OCI-LY1 (cell line): ENCODE results near the gene CENPW.

Source experiments
- H2AFZ ChIP-seq: fragments of 200-600 bp; sonication (generic), shearing (Covaris generic); 2 replicates; pipeline ENCODE4 v1.6.0; 2014; ENCODE audit warnings: antibody characterized with exemption, mild to moderate bottlenecking, low read length
- H3F3A ChIP-seq: fragments of 200-600 bp; sonication (generic), shearing (Covaris generic); 2 replicates; pipeline ENCODE4 v1.6.0; 2014; ENCODE audit warnings: mild to moderate bottlenecking, antibody characterized with exemption, low read length, moderate library complexity; ENCODE audit not compliant: insufficient read depth
- H3K27ac ChIP-seq: fragments of 200-600 bp; sonication (generic); 2 replicates; pipeline ENCODE4 v1.5.1; 2014; ENCODE audit warnings: low read length, mixed run types, mild to moderate bottlenecking, low read depth; ENCODE audit not compliant: poor library complexity, severe bottlenecking
- H3K27me3 ChIP-seq: fragments of 200-600 bp; sonication (generic); 2 replicates; pipeline ENCODE4 v1.6.0; 2014; ENCODE audit warnings: antibody characterized with exemption, mild to moderate bottlenecking, low read length, moderate library complexity; ENCODE audit not compliant: insufficient read depth
- H3K36me3 ChIP-seq: fragments of 200-600 bp; sonication (generic); 2 replicates; pipeline ENCODE4 v1.6.1; 2014; ENCODE audit warnings: mild to moderate bottlenecking, antibody characterized with exemption, low read length, moderate library complexity, mixed read lengths; ENCODE audit not compliant: insufficient read depth
- H3K4me1 ChIP-seq: fragments of 200-600 bp; sonication (generic); 2 replicates; pipeline ENCODE4 v1.5.1; 2014; ENCODE audit warnings: mild to moderate bottlenecking, low read length, moderate library complexity; ENCODE audit not compliant: insufficient read depth, severe bottlenecking
- H3K4me2 ChIP-seq: fragments of 200-600 bp; sonication (generic), shearing (Covaris generic); 2 replicates; pipeline ENCODE4 v1.6.1; 2014; ENCODE audit warnings: low read length
- H3K4me3 ChIP-seq: fragments of 200-600 bp; sonication (generic); 2 replicates; pipeline ENCODE4 v1.5.1; 2014; ENCODE audit warnings: low read length, low read depth, mild to moderate bottlenecking, mixed read lengths; ENCODE audit not compliant: poor library complexity, severe bottlenecking
- H3K79me2 ChIP-seq: fragments of 200-600 bp; shearing (Covaris generic); 2 replicates; pipeline ENCODE4 v1.6.1; 2016; ENCODE audit warnings: mixed run types, low read length, mixed read lengths; ENCODE audit not compliant: insufficient read depth
- H3K9ac ChIP-seq: fragments of 200-600 bp; sonication (generic), shearing (Covaris generic); 2 replicates; pipeline ENCODE4 v1.6.1; 2014; ENCODE audit warnings: mild to moderate bottlenecking, low read length, mixed read lengths
- H3K9me2 ChIP-seq: fragments of 200-600 bp; sonication (generic), shearing (Covaris generic); 2 replicates; pipeline ENCODE4 v1.6.1; 2014; ENCODE audit warnings: low read depth, mild to moderate bottlenecking, low read length, mixed read lengths
- H3K9me3 ChIP-seq: fragments of 200-600 bp; shearing (Covaris generic); 2 replicates; pipeline ENCODE4 v1.6.1; 2014; ENCODE audit warnings: low read length, mixed read lengths
- H4K20me1 ChIP-seq: fragments of 200-600 bp; sonication (generic), shearing (Covaris generic); 2 replicates; pipeline ENCODE4 v1.6.0; 2016; ENCODE audit warnings: mild to moderate bottlenecking, low read length; ENCODE audit not compliant: insufficient read depth
- EZH2 ChIP-seq: fragments of 200-600 bp; sonication (generic), shearing (Covaris generic); IDR thresholded peaks from 2 replicates; pipeline ENCODE4 v1.8.0; 2017; ENCODE audit warnings: borderline replicate concordance, mixed run types, mild to moderate bottlenecking, antibody characterized with exemption, low read length, moderate library complexity, mixed read lengths
- TF ChIP-seq, protein P1 (sequence below): fragments of 200-600 bp; sonication (generic), shearing (Covaris generic); IDR thresholded peaks from 2 replicates; pipeline ENCODE4 v1.5.1; 2017; ENCODE audit warnings: mild to moderate bottlenecking, antibody characterized with exemption, low read length, moderate library complexity, mixed read lengths

The CENPW gene

DNA sequence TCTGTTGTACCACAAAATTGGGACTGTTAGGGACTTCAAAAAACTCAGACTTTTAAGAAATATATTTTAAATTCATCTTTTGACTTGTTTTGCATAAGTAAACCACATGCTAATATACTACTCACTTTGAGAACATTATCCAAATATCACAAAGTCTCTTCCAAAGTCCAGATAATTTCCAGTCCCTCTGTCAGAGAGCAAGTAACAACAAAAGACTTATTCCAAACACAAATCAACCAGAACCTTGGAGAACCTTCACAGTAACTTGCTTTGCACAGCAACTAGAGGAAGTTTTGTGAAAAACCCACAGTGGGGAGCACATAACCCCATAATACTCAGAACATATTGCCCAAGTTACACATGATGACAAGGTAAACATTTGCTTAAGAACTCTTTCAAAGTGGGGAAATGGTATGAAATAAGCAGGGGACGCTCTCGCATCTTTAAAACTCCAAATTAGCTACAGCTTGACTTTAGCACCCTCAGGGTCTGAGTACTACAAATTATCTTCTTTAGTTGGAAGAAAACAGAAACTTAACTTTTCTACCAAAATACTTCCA lies 37.8 kb downstream of the CENPW start:
- H3K79me2 ChIP-seq, result no peaks in the 10 kb centered on the region
- no peaks in the 10 kb centered on the region for H3F3A ChIP-seq

DNA sequence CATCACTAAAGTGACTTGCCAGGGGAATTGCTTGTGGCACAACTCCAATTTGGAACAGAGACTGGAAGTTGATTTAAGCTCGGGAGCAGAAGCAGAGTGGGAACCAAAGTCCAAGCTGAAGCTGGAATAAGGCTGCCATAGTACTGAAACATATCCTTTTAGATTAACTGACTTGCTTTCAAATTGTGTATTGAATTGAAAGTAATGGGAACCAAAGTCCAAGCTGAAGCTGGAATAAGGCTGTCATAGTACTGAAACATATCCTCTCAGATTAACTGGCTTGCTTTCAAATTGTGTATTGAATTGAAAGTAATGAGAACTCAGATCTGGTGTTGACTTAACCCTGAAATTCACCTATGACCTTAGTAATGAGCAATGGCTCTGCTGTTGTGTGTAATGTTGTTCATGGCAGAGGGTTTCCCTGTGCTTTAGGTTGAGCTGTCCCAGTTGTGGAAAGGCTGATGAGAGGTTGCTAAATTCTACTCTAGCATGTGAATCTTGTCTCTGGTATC lies 40.2 kb downstream of the CENPW start:
- H3K9ac ChIP-seq, result no peak overlapping the region
- H3K79me2 ChIP-seq, result no peaks in the 10 kb centered on the region
- TF ChIP-seq, protein P1, sequence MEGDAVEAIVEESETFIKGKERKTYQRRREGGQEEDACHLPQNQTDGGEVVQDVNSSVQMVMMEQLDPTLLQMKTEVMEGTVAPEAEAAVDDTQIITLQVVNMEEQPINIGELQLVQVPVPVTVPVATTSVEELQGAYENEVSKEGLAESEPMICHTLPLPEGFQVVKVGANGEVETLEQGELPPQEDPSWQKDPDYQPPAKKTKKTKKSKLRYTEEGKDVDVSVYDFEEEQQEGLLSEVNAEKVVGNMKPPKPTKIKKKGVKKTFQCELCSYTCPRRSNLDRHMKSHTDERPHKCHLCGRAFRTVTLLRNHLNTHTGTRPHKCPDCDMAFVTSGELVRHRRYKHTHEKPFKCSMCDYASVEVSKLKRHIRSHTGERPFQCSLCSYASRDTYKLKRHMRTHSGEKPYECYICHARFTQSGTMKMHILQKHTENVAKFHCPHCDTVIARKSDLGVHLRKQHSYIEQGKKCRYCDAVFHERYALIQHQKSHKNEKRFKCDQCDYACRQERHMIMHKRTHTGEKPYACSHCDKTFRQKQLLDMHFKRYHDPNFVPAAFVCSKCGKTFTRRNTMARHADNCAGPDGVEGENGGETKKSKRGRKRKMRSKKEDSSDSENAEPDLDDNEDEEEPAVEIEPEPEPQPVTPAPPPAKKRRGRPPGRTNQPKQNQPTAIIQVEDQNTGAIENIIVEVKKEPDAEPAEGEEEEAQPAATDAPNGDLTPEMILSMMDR, result no peak
- H3F3A ChIP-seq, result no peaks in the 10 kb centered on the region
- H3K27me3 ChIP-seq, result no peaks in the 10 kb centered on the region
- H4K20me1 ChIP-seq, result no peaks in the 10 kb centered on the region
- H3K9me2 ChIP-seq, result no peaks in the 10 kb centered on the region
- no peak overlapping the region for H2AFZ ChIP-seq
- no peak overlapping the region for H3K4me2 ChIP-seq
- H3K27ac ChIP-seq, result no peak overlapping the region
- no peaks in the 10 kb centered on the region for H3K4me1 ChIP-seq
- no peaks in the 10 kb centered on the region for H3K36me3 ChIP-seq
- no peak overlapping the region for H3K4me3 ChIP-seq
- H3K9me3 ChIP-seq, result no peaks in the 10 kb centered on the region

More for the DNA sequence above, 37.8 kb downstream of the CENPW start:
- no peaks in the 10 kb centered on the region for H3K4me1 ChIP-seq
- no peak overlapping the region for H3K9ac ChIP-seq
- no peaks in the 10 kb centered on the region for H3K9me2 ChIP-seq
- H3K4me2 ChIP-seq, result no peak overlapping the region
- no peaks in the 10 kb centered on the region for H4K20me1 ChIP-seq
- H3K27ac ChIP-seq, result no peak overlapping the region
- TF ChIP-seq, protein P1, result no peak
- no peak for TF ChIP-seq EZH2
- H3K27me3 ChIP-seq, result no peaks in the 10 kb centered on the region
- H2AFZ ChIP-seq, result no peak overlapping the region
- no peak overlapping the region for H3K4me3 ChIP-seq
- 0 out of 2 replicates have a peak, but pooled peaks cover under 1% of the 10 kb centered on the region for H3K36me3 ChIP-seq
- H3K9me3 ChIP-seq, result 0 out of 2 replicates have a peak, but pooled peaks cover 2% of the 10 kb centered on the region

DNA sequence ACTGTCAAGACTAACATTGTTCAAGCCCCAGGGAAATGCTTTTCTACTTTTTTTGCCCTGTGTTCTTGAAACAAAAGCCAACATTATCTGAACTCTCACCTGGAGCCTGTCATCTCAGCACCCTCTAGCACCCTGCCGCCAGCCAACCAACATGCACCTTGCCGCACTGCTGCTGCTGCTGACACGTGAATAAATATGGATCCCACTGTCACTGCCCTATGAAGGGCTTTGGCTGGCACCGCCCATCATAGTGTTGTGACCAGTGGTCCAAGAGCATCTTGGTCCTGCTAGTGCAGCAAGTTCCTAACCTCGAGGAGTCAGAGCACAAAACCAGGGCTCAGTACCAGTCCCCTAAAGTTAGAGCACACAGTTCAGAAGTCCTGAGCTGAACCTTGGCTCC lies 41.6 kb downstream of the CENPW start:
- no peaks in the 10 kb centered on the region for H3K9me2 ChIP-seq

More for the DNA sequence above, 41.6 kb downstream of the CENPW start:
- no peak overlapping the region for H3K27ac ChIP-seq
- no peaks in the 10 kb centered on the region for H4K20me1 ChIP-seq
- no peaks in the 10 kb centered on the region for H3K79me2 ChIP-seq
- H3K4me1 ChIP-seq, result no peaks in the 10 kb centered on the region
- H3K4me3 ChIP-seq, result no peak overlapping the region
- TF ChIP-seq, protein P1, result no peak
- no peak for TF ChIP-seq EZH2
- no peak overlapping the region for H3K4me2 ChIP-seq
- H3K9me3 ChIP-seq, result no peaks in the 10 kb centered on the region
- H3F3A ChIP-seq, result no peaks in the 10 kb centered on the region
- no peak overlapping the region for H3K9ac ChIP-seq
- H3K27me3 ChIP-seq, result no peaks in the 10 kb centered on the region
- no peaks in the 10 kb centered on the region for H3K36me3 ChIP-seq
- H2AFZ ChIP-seq, result no peak overlapping the region
